GM23338 (cell line): ENCODE measurements around the gene RANBP1. TPM values are rescaled to one million over a fixed set of nuclear protein-coding genes. Genes with fewer than 3 reads are reported as not detected.

Source experiments
- ATAC-seq: fragments of 200-7000 bp; cut with Tn5 transposase; 3 replicates; pipeline ENCODE4 v1.9.1; 2020
- DNase-seq: peaks from one replicate; pipeline ENCODE4 v3.0.0-alpha.2; 2015; ENCODE audit warnings: low spot score
- H2AFZ ChIP-seq: fragments of 200-600 bp; sonication (generic); 2 replicates; pipeline ENCODE4 v1.8.0; 2016; ENCODE audit warnings: antibody characterized with exemption, mild to moderate bottlenecking, moderate library complexity
- H3F3A ChIP-seq: fragments of 200-600 bp; sonication (generic); replicated peaks from 2 replicates; pipeline ENCODE4 v1.8.0; 2017; ENCODE audit warnings: antibody characterized with exemption, mixed run types, low read depth
- H3K27ac ChIP-seq: fragments of 200-600 bp; sonication (generic); 2 replicates; pipeline ENCODE4 v1.6.1; 2016; ENCODE audit warnings: low read depth
- H3K27me3 ChIP-seq: fragments of 200-600 bp; sonication (generic); 2 replicates; pipeline ENCODE4 v1.8.0; 2016; ENCODE audit warnings: mild to moderate bottlenecking, mixed run types, moderate library complexity; ENCODE audit not compliant: insufficient read depth
- H3K36me3 ChIP-seq: fragments of 200-600 bp; sonication (generic); 2 replicates; pipeline ENCODE4 v1.8.0; 2016; ENCODE audit warnings: mild to moderate bottlenecking; ENCODE audit not compliant: insufficient read depth
- H3K4me1 ChIP-seq: fragments of 200-600 bp; sonication (generic); 2 replicates; pipeline ENCODE4 v1.8.0; 2016; ENCODE audit warnings: mild to moderate bottlenecking, moderate library complexity; ENCODE audit not compliant: insufficient read depth
- H3K4me2 ChIP-seq: fragments of 200-600 bp; sonication (generic); 2 replicates; pipeline ENCODE4 v1.7.1; 2017; ENCODE audit warnings: mixed run types
- H3K4me3 ChIP-seq: fragments of 200-600 bp; sonication (generic); 2 replicates; pipeline ENCODE4 v1.6.1; 2016; ENCODE audit warnings: mixed run types
- H3K79me2 ChIP-seq: fragments of 200-600 bp; sonication (generic); replicated peaks from 2 replicates; pipeline ENCODE4 v1.8.0; 2017; ENCODE audit warnings: mild to moderate bottlenecking; ENCODE audit not compliant: insufficient read depth
- H3K9me2 ChIP-seq: fragments of 200-600 bp; sonication (generic); 2 replicates; pipeline ENCODE4 v1.8.0; 2017; ENCODE audit not compliant: insufficient read depth
- H4K20me1 ChIP-seq: fragments of 200-600 bp; sonication (generic); replicated peaks from 2 replicates; pipeline ENCODE4 v1.8.0; 2017; ENCODE audit warnings: mild to moderate bottlenecking; ENCODE audit not compliant: insufficient read depth
- H3K27ac Mint-ChIP-seq: 2 replicates; pipeline ENCODE4 v1.8.0; 2020; ENCODE audit warnings: inconsistent platforms, mild to moderate bottlenecking, moderate library complexity, mixed read lengths
- H3K27me3 Mint-ChIP-seq: 3 replicates; pipeline ENCODE4 v1.8.0; 2022; ENCODE audit warnings: low read depth, mild to moderate bottlenecking, moderate library complexity, mixed read lengths, inconsistent platforms; ENCODE audit not compliant: insufficient read depth, poor library complexity
- H3K36me3 Mint-ChIP-seq: 3 replicates; pipeline ENCODE4 v1.8.0; 2021; ENCODE audit warnings: low read depth, mild to moderate bottlenecking, inconsistent platforms, moderate library complexity, mixed read lengths
- H3K4me1 Mint-ChIP-seq: 3 replicates; pipeline ENCODE4 v1.8.0; 2020; ENCODE audit warnings: mild to moderate bottlenecking, inconsistent platforms, mixed read lengths
- H3K4me3 Mint-ChIP-seq: 3 replicates; pipeline ENCODE4 v1.8.0; 2021; ENCODE audit warnings: moderate library complexity, mild to moderate bottlenecking, inconsistent platforms, mixed read lengths
- H3K9me3 Mint-ChIP-seq: 3 replicates; pipeline ENCODE4 v1.8.0; 2020; ENCODE audit warnings: moderate library complexity, mild to moderate bottlenecking, inconsistent platforms, mixed read lengths
- CREB1 ChIP-seq: fragments of 250-450 bp; sonication (Bioruptor Pico); IDR thresholded peaks from 2 replicates; pipeline ENCODE4 v1.5.0; 2020; ENCODE audit warnings: low read depth, mild to moderate bottlenecking, moderate library complexity
- NANOG ChIP-seq: IDR thresholded peaks from 2 replicates; pipeline ENCODE4 v1.6.1; 2016; ENCODE audit warnings: antibody characterized with exemption, borderline replicate concordance
- POLR2AphosphoS5 ChIP-seq: IDR thresholded peaks from 2 replicates; pipeline ENCODE4 v1.6.1; 2016; ENCODE audit warnings: antibody characterized with exemption, low read depth
- ZNF331 ChIP-seq: fragments of 250-450 bp; sonication (Bioruptor Pico); IDR thresholded peaks from 2 replicates; pipeline ENCODE4 v1.5.0; 2020; ENCODE audit warnings: low read depth, mild to moderate bottlenecking, moderate library complexity
- ZNF462 ChIP-seq: fragments of 250-450 bp; sonication (Bioruptor Pico); IDR thresholded peaks from 2 replicates; pipeline ENCODE4 v1.5.0; 2020; ENCODE audit warnings: mild to moderate bottlenecking, moderate library complexity
- polyA plus RNA-seq: library from polyadenylated mRNA; unstranded; fragments of >200 nt; fragmentation: Nextera tagmentation; extraction: Ambion mirVana; gene quantifications from 2 replicates; pipeline ENCODE4 v1.2.1, GENCODE V29; 2016
- total RNA-seq: library from RNA; depleted of rRNA; stranded (reverse); fragments of >200 nt; shearing (Covaris generic); gene quantifications from 2 replicates; pipeline ENCODE4 v1.2.3, GENCODE V29; 2014
- TF ChIP-seq, protein P1 (sequence below): IDR thresholded peaks from one replicate; pipeline ENCODE4 v1.6.1; 2018; ENCODE audit warnings: antibody characterized with exemption; ENCODE audit not compliant: unreplicated experiment

Gene RANBP1
- total and polyA plus RNA-seq, 2 experiments from 2014 or later = 1,014 to 1,206 TPM

DNA sequence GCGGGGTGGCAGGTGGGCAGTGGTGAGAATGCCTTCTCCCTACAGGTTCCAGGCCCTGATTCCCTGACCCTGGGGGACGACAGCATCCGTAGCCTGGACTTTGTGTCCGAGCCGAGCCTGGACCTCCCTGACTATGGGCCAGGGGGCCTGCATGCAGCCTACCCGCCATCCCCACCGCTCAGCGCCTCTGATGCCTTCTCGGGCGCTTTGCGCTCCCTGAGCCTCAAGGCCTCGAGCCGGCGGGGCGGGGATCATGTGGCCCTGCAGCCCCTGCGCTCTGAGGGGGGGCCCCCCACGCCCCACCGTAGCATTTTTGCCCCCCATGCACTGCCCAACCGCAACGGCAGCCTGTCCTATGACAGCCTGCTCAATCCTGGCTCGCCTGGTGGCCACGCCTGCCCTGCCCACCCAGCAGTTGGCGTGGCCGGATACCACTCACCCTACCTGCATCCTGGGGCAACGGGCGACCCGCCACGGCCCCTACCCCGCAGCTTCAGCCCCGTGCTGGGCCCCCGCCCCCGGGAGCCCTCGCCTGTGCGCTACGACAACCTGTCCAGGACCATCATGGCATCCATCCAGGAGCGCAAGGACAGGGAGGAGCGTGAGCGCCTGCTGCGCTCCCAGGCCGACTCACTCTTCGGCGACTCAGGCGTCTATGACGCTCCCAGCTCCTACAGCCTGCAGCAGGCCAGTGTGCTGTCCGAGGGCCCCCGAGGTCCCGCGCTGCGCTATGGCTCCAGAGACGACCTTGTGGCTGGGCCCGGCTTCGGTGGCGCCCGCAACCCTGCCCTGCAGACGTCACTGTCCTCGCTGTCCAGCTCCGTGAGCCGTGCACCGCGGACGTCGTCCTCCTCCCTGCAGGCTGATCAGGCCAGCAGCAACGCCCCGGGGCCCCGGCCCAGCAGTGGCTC lies 27.1 kb downstream of the RANBP1 start (continued):
- TF ChIP-seq, protein P1, sequence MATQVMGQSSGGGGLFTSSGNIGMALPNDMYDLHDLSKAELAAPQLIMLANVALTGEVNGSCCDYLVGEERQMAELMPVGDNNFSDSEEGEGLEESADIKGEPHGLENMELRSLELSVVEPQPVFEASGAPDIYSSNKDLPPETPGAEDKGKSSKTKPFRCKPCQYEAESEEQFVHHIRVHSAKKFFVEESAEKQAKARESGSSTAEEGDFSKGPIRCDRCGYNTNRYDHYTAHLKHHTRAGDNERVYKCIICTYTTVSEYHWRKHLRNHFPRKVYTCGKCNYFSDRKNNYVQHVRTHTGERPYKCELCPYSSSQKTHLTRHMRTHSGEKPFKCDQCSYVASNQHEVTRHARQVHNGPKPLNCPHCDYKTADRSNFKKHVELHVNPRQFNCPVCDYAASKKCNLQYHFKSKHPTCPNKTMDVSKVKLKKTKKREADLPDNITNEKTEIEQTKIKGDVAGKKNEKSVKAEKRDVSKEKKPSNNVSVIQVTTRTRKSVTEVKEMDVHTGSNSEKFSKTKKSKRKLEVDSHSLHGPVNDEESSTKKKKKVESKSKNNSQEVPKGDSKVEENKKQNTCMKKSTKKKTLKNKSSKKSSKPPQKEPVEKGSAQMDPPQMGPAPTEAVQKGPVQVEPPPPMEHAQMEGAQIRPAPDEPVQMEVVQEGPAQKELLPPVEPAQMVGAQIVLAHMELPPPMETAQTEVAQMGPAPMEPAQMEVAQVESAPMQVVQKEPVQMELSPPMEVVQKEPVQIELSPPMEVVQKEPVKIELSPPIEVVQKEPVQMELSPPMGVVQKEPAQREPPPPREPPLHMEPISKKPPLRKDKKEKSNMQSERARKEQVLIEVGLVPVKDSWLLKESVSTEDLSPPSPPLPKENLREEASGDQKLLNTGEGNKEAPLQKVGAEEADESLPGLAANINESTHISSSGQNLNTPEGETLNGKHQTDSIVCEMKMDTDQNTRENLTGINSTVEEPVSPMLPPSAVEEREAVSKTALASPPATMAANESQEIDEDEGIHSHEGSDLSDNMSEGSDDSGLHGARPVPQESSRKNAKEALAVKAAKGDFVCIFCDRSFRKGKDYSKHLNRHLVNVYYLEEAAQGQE = no peak
- TF ChIP-seq NANOG (no peak), CREB1 (CRISPR knock-in tag) (no peak), ZNF331 (CRISPR knock-in tag) (no peak)

- Histone ChIP-seq H3K36me3 (no peaks in the 10 kb centered on the region), H3K4me2 (no peak overlapping the region), H3F3A (no peaks in the 10 kb centered on the region), H3K4me3 (no peak overlapping the region), H3K4me1 (no peaks in the 10 kb centered on the region), H3K79me2 (no peaks in the 10 kb centered on the region), H3K27me3 (no peaks in the 10 kb centered on the region), H2AFZ (no peak overlapping the region), H3K9me2 (no peaks in the 10 kb centered on the region), H4K20me1 (no peaks in the 10 kb centered on the region; the same call in 1 of the 2 replicates), H3K27ac (no peak overlapping the region)
- Mint-ChIP-seq H3K27me3 (peaks cover 5% of the 10 kb centered on the region), H3K9me3 (no peaks in the 10 kb centered on the region), H3K27ac (no peak overlapping the region), H3K36me3 (no peaks in the 10 kb centered on the region), H3K4me1 (no peaks in the 10 kb centered on the region), H3K4me3 (no peak overlapping the region)
- no peak for DNase-seq
- no peak for ATAC-seq
- TF ChIP-seq ZNF462 = no peak
- TF ChIP-seq NANOG = no peak
- TF ChIP-seq CREB1 (CRISPR knock-in tag) = no peak
- TF ChIP-seq POLR2AphosphoS5 = no peak
- TF ChIP-seq ZNF331 (CRISPR knock-in tag) = no peak
- TF ChIP-seq, protein P1 = no peak
These were observed 28.2 kb downstream of the RANBP1 start for GRCh38 chr22:20143883-20144665.
